ENCODE results near the gene RRAD.
"Not testable (repeated sequence)": the region's sequence is repeated elsewhere in the genome, so short reads cannot be mapped to it uniquely, and the experiment has no call there.

The RRAD gene

GRCh38 chr16:66944054-66944441 lies 18.7 kb upstream of the RRAD start:
- no peak overlapping the region for H3K27ac Mint-ChIP-seq

GRCh38 chr16:66943426-66944053 lies 18.2 kb upstream of the RRAD start:
- peaks cover 15% of the 10 kb centered on the region for H3K4me1 Mint-ChIP-seq
- no peaks in the 10 kb centered on the region for H3K27me3 Mint-ChIP-seq
- H3K36me3 Mint-ChIP-seq, result peaks cover 6% of the 10 kb centered on the region
- no peak overlapping the region for H3K27ac Mint-ChIP-seq
- no peak overlapping the region for H3K4me3 Mint-ChIP-seq
- H3K9me3 Mint-ChIP-seq, result no peaks in the 10 kb centered on the region

More at GRCh38 chr16:66944054-66944441, 18.7 kb upstream of the RRAD start:
- peaks cover 6% of the 10 kb centered on the region for H3K36me3 Mint-ChIP-seq
- H3K4me1 Mint-ChIP-seq, result peaks cover 18% of the 10 kb centered on the region
- no peak overlapping the region for H3K4me3 Mint-ChIP-seq
- no peaks in the 10 kb centered on the region for H3K9me3 Mint-ChIP-seq
- peaks cover 2% of the 10 kb centered on the region for H3K27me3 Mint-ChIP-seq

DNA sequence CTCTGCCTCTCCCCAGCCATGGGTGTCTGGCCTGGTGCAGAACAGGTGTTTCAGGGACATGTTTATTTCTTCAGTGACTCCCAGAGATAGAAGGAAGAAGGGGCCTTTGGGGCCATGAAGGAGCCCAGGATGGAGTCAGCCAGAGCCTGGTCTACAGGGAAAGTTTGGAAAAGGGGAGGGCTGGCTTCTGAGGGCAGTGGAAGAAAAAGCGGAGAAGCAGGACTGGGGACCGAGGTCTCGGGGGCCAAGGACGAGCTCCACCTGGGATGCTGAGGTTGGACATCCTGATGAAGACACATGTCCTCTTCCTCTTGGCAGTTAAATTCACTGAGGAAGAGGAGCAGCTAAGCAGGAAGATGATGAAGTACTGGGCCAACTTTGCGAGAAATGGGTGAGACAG lies 17.6 kb upstream of the RRAD start:
- no peak overlapping the region for H3K4me3 Mint-ChIP-seq
- no peaks in the 10 kb centered on the region for H3K27me3 Mint-ChIP-seq
- H3K4me1 Mint-ChIP-seq, result peaks cover 9% of the 10 kb centered on the region
- peaks cover 6% of the 10 kb centered on the region for H3K36me3 Mint-ChIP-seq
- no peaks in the 10 kb centered on the region for H3K9me3 Mint-ChIP-seq
- H3K27ac Mint-ChIP-seq, result no peak overlapping the region

DNA sequence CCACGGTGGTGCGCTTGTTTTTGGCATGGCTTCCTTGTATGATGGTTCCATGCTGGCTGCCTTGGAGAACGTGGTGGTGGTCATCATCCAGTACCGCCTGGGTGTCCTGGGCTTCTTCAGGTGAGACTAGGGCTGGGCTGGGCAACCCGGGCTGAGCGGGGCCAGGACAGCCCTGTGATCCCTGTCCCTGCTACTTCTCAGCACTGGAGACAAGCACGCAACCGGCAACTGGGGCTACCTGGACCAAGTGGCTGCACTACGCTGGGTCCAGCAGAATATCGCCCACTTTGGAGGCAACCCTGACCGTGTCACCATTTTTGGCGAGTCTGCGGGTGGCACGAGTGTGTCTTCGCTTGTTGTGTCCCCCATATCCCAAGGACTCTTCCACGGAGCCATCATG lies 14.9 kb upstream of the RRAD start:
- Mint-ChIP-seq H3K4me3 (no peak overlapping the region), H3K9me3 (no peaks in the 10 kb centered on the region), H3K4me1 (peaks cover 25% of the 10 kb centered on the region), H3K27ac (no peak overlapping the region), H3K36me3 (peaks cover 6% of the 10 kb centered on the region), H3K27me3 (no peaks in the 10 kb centered on the region)

DNA sequence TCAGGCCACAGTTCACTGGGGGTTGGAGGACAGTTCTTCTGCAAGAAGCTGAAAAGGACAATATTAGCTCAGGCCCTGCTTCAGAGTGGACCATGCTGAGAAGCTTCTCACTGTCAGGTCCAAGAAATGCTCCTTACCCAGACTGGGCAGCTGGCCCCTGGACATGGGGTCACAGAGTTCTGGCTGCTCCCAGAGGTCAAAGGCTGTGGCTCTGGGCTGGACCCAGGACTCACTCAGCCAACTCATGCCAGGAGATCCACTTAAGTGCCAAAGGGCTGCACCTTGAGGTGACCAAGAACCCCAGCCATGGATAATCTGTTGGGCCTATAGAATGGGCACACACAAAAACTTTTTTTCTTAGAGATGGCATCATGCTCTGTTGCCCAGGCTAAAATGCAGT lies 14.0 kb upstream of the RRAD start:
- Mint-ChIP-seq H3K27ac (no peak overlapping the region), H3K9me3 (no peaks in the 10 kb centered on the region), H3K36me3 (peaks cover 6% of the 10 kb centered on the region), H3K4me3 (no peak overlapping the region), H3K27me3 (no peaks in the 10 kb centered on the region), H3K4me1 (peaks cover 26% of the 10 kb centered on the region)

DNA sequence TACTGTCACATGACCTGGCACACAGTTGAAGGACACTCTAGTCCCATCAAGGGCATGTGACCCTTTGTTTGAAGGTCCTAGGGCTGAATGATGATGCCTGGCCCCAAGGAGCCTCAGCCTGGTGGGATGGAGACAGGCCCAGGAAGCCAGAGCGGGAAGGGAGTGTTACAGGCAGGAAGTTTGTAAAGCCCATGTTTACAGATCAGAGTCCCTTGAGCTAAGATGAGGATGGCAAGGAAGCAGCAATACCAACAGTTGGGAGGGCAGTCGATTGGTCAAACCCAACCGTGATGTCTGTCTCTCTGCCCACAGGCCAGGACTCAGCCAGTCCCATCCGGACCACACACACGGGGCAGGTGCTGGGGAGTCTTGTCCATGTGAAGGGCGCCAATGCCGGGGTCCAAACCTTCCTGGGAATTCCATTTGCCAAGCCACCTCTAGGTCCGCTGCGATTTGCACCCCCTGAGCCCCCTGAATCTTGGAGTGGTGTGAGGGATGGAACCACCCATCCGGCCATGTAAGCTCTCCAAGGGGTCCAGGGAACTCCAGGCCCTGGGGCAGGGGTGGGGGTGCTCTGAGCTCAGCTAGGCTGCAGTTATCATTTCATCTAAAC lies 12.5 kb upstream of the RRAD start:
- Mint-ChIP-seq H3K27ac (peak overlapping the region; percentile 69), H3K4me3 (peak overlapping the region; percentile 77), H3K9me3 (no peaks in the 10 kb centered on the region), H3K27me3 (no peaks in the 10 kb centered on the region), H3K36me3 (peaks cover 11% of the 10 kb centered on the region), H3K4me1 (peaks cover 40% of the 10 kb centered on the region)

DNA sequence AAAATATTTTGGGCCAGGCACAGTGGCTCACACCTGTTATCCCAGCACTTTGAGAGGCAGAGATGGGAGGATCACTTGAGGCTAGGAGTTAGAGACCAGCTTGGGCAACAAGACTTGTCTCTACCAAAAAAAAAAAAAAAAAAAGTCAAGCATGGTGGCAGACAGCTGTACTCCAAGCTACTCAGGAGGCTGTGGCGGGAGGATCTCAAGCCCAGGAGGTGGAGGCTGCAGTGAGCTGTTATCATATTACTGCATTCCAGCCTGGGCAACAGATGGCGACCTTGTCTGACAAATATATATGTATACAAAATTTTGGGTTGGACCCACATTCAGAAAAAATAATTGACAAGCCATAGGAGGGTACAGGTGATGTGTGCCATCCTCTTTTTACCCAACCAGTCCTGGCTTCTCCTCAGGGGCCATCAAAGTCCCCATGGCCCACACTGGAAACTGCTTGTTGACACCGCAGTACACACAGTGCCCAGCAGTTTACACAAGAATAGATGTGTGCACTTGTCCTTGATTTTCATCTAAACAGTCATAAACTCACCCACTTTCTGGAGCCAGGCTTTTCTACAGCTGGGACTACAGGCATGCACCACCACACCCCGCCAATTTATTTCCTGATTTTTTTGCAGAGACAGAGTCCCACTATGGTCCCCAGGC lies 11.7 kb upstream of the RRAD start:
- no peaks in the 10 kb centered on the region for H3K27me3 Mint-ChIP-seq
- peaks cover 48% of the 10 kb centered on the region for H3K4me1 Mint-ChIP-seq
- H3K9me3 Mint-ChIP-seq, result no peaks in the 10 kb centered on the region
- peak overlapping the region; percentile 98 for H3K4me3 Mint-ChIP-seq
- peak overlapping the region; percentile 69 for H3K27ac Mint-ChIP-seq
- peaks cover 13% of the 10 kb centered on the region for H3K36me3 Mint-ChIP-seq

DNA sequence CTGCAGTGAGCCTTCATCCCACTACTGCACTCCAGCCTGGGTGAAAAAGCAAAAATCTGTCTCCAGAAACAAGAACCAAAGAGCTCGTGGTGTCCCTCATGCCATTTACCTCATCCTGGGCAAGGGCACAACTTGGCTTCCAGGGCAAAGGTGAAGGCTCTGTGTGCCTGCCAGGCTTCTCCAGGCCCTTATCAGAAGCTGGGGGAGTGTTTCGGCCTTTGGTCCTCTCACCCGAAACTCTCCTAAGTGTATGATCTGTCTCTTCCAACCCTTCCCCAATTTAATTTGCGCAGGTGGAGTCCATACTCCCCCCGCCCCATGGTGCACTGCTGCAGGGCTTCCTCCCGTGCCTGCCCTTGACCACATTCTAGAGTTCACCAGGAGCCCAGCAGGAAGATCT lies 11.1 kb upstream of the RRAD start:
- H3K4me3 Mint-ChIP-seq, result peak overlapping the region; percentile 98
- no peaks in the 10 kb centered on the region for H3K9me3 Mint-ChIP-seq
- H3K36me3 Mint-ChIP-seq, result peaks cover 13% of the 10 kb centered on the region
- peaks cover 52% of the 10 kb centered on the region for H3K4me1 Mint-ChIP-seq
- H3K27ac Mint-ChIP-seq, result no peak overlapping the region
- H3K27me3 Mint-ChIP-seq, result no peaks in the 10 kb centered on the region

GRCh38 chr16:66935314-66936011 lies 10.1 kb upstream of the RRAD start, which contains the start of gene CES2:
Gene CES2 (plus strand): TSS chr16:66935516. CDS start chr16:66935636, 120 bp downstream.
- H3K9me3 Mint-ChIP-seq, result no peaks in the 10 kb centered on the region
- H3K27me3 Mint-ChIP-seq, result no peaks in the 10 kb centered on the region
- H3K4me3 Mint-ChIP-seq, result peak within 1 kb of the TSS; percentile 98

DNA sequence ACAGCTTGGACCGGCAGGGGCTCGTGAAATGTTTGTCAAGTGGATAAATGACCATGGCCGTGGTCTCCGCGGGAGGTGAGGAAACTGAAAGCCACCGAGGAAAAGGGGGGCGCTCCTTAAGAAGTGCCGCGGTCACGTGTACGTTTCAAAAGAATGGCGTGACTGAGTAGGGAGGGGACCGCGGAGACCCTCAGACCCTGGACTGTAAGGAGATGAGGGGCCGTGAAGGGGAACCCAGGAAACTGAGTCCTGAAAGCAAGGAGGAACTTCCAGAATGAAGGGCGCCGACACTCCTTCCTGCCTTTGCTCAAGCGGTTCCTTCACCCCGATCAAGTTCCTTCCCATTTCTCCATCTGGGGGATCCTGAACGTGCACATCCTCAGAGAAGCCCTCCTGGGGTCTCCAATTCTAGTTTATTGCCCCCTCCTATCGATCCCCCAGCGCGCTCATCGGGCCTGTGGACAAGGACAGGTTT lies 9.5 kb upstream of the RRAD start:
- H3K4me3 Mint-ChIP-seq, result peak overlapping the region; percentile 98
- H3K27me3 Mint-ChIP-seq, H3K9me3 Mint-ChIP-seq: not testable (repeated sequence)
- peak overlapping the region; percentile 98 for H3K27ac Mint-ChIP-seq
- peaks cover 12% of the 10 kb centered on the region for H3K36me3 Mint-ChIP-seq
- peaks cover 52% of the 10 kb centered on the region for H3K4me1 Mint-ChIP-seq

More at GRCh38 chr16:66935314-66936011, 10.1 kb upstream of the RRAD start, which contains the start of gene CES2:
- Mint-ChIP-seq H3K36me3 (peaks cover 13% of the 10 kb centered on the region), H3K27ac (peak within 1 kb of the TSS; percentile 98), H3K4me1 (peaks cover 52% of the 10 kb centered on the region)

DNA sequence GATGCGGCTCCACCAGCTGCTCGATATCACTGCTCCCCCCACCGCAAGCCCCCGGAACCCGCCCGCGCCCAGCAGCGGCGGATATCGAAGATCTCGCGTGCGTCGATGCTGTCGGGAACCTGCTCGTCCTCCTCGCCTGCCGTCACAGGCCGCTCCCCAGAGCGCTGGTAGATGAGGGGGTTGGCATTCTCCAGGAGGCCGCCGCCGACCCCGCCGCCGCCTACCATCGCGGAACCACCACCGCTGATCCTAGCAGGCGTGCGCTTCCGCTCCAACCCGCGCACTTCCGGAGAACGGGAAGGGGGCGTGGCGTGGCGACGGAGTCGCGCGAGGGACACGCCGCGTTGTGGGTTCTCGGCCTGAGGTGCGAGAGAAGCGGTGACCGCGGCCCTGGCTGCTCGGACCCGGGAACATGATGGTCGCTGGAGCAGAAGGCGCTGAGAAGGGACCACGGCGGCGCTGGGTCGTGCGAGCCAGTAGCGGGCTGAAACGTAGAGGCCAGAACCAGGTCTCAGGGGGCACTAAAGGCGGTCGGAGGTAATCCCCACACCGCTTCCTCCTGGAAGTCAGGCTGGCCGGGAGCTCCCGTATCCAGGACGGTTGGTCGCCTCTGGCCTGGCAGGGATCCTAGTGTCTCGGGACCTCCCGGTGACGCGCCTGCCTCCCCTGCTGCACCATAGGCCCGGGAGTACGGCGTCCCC lies 9.0 kb upstream of the RRAD start, which contains the start of gene CIAO2B:
Gene CIAO2B, minus strand, starts transcription at position 265 of the 701 bp plus-strand sequence. Its CDS starts 38 bp downstream, at position 227.
- Mint-ChIP-seq H3K27ac (peak within 1 kb of the TSS; percentile 98), H3K36me3 (peaks cover 11% of the 10 kb centered on the region), H3K4me1 (peaks cover 52% of the 10 kb centered on the region), H3K9me3 (no peaks in the 10 kb centered on the region), H3K27me3 (no peaks in the 10 kb centered on the region), H3K4me3 (peak within 1 kb of the TSS; percentile 98)

DNA sequence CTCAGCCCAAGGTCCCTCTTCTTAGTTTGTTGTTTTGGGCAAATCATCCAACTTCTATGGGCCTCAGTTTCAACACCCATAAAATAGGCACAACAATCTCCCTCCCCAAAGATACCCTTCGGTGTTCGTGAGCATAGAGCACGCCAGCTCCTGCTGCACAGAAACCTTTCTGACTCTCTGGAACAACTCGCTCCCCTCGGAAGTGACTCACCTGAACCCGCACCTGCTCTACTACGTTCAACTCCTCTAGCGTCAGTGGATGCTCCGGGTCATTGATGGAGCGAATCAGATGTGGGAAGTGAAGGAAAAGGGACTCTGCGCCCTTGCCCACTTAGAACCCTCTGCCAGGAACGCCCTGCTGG lies 8.4 kb upstream of the RRAD start:
- peaks cover 52% of the 10 kb centered on the region for H3K4me1 Mint-ChIP-seq
- H3K9me3 Mint-ChIP-seq, result no peaks in the 10 kb centered on the region
- H3K4me3 Mint-ChIP-seq, result peak overlapping the region; percentile 98
- peak overlapping the region; percentile 98 for H3K27ac Mint-ChIP-seq
- no peaks in the 10 kb centered on the region for H3K27me3 Mint-ChIP-seq
- peaks cover 11% of the 10 kb centered on the region for H3K36me3 Mint-ChIP-seq

GRCh38 chr16:66932076-66932475 lies 6.7 kb upstream of the RRAD start:
- H3K9me3 Mint-ChIP-seq, result no peaks in the 10 kb centered on the region
- H3K27ac Mint-ChIP-seq, result peak overlapping the region; percentile 72
- H3K4me1 Mint-ChIP-seq, result peaks cover 45% of the 10 kb centered on the region
- H3K4me3 Mint-ChIP-seq, result peak overlapping the region; percentile 98
- no peaks in the 10 kb centered on the region for H3K27me3 Mint-ChIP-seq
- H3K36me3 Mint-ChIP-seq, result peaks cover 11% of the 10 kb centered on the region

DNA sequence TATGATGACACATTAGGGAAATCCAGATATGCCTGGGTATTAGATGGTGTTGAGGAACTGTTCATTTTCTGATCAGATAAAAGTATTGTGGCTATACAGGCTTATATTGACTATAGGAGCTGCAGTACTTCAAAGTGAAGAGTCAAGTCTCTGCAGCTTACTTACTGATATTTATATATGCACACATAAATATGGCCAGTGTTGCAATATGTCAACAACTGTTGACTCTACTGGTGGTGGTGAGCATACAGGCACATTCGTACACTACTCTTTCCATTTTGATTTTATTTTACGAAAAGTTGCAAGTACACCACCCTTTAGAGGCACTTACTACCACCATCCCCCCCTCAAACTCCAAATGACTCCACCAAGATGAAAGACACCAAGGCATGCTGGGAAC lies 6.3 kb upstream of the RRAD start:
- Mint-ChIP-seq H3K9me3 (no peaks in the 10 kb centered on the region), H3K4me3 (peak overlapping the region; percentile 45), H3K36me3 (peaks cover 11% of the 10 kb centered on the region), H3K27me3 (no peaks in the 10 kb centered on the region), H3K27ac (no peak overlapping the region), H3K4me1 (peaks cover 41% of the 10 kb centered on the region)

DNA sequence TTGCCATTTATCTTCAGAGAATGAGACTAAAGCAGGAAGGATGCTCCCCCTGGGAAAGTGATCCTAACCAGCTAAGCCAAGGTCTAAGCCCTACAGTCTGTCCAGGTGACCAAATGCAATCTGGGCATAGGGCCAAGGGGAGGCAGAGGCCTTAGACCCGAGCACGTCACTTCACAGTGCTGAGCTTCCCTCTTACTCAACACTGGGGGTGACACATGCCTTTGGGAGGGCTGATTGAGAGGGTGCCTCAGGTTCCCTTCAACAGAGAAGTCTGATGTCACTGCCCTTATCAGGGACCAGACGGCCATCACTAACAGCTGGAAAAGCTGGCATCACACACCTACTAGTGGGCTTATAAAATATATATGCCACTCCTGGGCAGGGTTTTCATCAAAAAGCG lies 4.9 kb upstream of the RRAD start:
- H3K27ac Mint-ChIP-seq, result no peak overlapping the region
- peaks cover 2% of the 10 kb centered on the region for H3K27me3 Mint-ChIP-seq
- H3K36me3 Mint-ChIP-seq, result peaks cover 11% of the 10 kb centered on the region
- H3K4me3 Mint-ChIP-seq, result no peak overlapping the region
- peaks cover 34% of the 10 kb centered on the region for H3K4me1 Mint-ChIP-seq
- H3K9me3 Mint-ChIP-seq, result no peaks in the 10 kb centered on the region
